ENCODE results near the gene NSUN2.

DNA sequence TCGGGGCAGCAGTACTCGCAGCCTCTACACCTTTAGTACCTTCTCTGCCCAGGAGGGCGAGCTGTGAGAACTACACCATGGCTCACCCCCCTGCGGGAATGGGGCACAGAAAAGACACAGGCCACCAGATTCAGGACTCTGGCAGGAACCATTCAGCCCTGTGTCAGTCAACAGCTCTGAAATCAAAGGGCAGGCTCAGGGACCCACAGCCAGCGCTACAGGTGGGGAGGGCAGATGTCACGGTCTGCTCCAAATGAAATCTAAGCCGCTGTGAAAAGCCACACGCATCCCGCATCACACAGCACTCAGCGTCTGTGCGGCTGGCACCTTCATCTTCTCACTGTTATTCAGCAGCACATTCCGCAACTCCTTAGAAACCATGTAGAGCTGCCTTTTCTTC lies 27.9 kb downstream of the NSUN2 start:
- TF ChIP-seq, protein P1, sequence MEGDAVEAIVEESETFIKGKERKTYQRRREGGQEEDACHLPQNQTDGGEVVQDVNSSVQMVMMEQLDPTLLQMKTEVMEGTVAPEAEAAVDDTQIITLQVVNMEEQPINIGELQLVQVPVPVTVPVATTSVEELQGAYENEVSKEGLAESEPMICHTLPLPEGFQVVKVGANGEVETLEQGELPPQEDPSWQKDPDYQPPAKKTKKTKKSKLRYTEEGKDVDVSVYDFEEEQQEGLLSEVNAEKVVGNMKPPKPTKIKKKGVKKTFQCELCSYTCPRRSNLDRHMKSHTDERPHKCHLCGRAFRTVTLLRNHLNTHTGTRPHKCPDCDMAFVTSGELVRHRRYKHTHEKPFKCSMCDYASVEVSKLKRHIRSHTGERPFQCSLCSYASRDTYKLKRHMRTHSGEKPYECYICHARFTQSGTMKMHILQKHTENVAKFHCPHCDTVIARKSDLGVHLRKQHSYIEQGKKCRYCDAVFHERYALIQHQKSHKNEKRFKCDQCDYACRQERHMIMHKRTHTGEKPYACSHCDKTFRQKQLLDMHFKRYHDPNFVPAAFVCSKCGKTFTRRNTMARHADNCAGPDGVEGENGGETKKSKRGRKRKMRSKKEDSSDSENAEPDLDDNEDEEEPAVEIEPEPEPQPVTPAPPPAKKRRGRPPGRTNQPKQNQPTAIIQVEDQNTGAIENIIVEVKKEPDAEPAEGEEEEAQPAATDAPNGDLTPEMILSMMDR (IDR thresholded peaks at IDR 0.05): no peak
- TF ChIP-seq POLR2A (IDR thresholded peaks at IDR 0.05): no peak

Measured in transverse colon (tissue), 3 donors.